ENCODE results near the gene PTMA.
"Not testable (repeated sequence)": the region's sequence is repeated elsewhere in the genome, so short reads cannot be mapped to it uniquely, and the experiment has no call there.

PTMA gene

GRCh38 chr2:231717281-231718171 lies 9.2 kb downstream of the PTMA start:
- no peak for DNase-seq

- no peak for DNase-seq
Measured at GRCh38 chr2:231718799-231719198, 10.5 kb downstream of the PTMA start.

GRCh38 chr2:231720292-231720986 lies 12.1 kb downstream of the PTMA start:
- DNase-seq = no peak

GRCh38 chr2:231720987-231721966 lies 13.0 kb downstream of the PTMA start:
- DNase-seq = no peak

GRCh38 chr2:231722721-231723307 lies 14.5 kb downstream of the PTMA start:
- DNase-seq = no peak

- DNase-seq = no peak
Measured at GRCh38 chr2:231725476-231725875, 17.2 kb downstream of the PTMA start.

GRCh38 chr2:231726276-231726675 lies 18.0 kb downstream of the PTMA start:
- DNase-seq = no peak

GRCh38 chr2:231727621-231728020 lies 19.3 kb downstream of the PTMA start:
- no peak for DNase-seq

- no peak for DNase-seq
Measured at GRCh38 chr2:231732604-231733003, 24.3 kb downstream of the PTMA start.

- no peak for DNase-seq
Measured at GRCh38 chr2:231737761-231738160, 29.4 kb downstream of the PTMA start.

- no peak for DNase-seq
Measured at GRCh38 chr2:231743376-231744116, 35.2 kb downstream of the PTMA start.

GRCh38 chr2:231745303-231746038 lies 37.1 kb downstream of the PTMA start:
- no peak for DNase-seq

GRCh38 chr2:231748153-231748896 lies 40.0 kb downstream of the PTMA start:
- not testable (repeated sequence) for DNase-seq

GRCh38 chr2:231749016-231749415 lies 40.7 kb downstream of the PTMA start:
- DNase-seq = not testable (repeated sequence)

- no peak for DNase-seq
Measured at GRCh38 chr2:231751042-231751815, 42.9 kb downstream of the PTMA start.

- no peak for DNase-seq
Measured at GRCh38 chr2:231752061-231752460, 43.7 kb downstream of the PTMA start.

GRCh38 chr2:231761735-231762134 lies 53.4 kb downstream of the PTMA start:
- DNase-seq = no peak
